ENCODE results near the gene CCNG1. TPM values are rescaled to one million over a fixed set of nuclear protein-coding genes. Genes with fewer than 3 reads are reported as not detected.
"Not testable (repeated sequence)": the region's sequence is repeated elsewhere in the genome, so short reads cannot be mapped to it uniquely, and the experiment has no call there.

The CCNG1 gene
- total RNA-seq, 1 experiment from 2014 or later, result 70.0 TPM

GRCh38 chr5:163409384-163409783 is 28.0 kb upstream of the CCNG1 start:
- Histone ChIP-seq H3K79me2 (ENCODE audit: low read length) (no peaks in the 10 kb centered on the region), H3K9me3 (ENCODE audit: low read length) (no peaks in the 10 kb centered on the region), H2AFZ (ENCODE audit: low read length) (peak overlapping the region; percentile 47), H3K4me3 (ENCODE audit: low read length) (no peak overlapping the region), H3K4me1 (ENCODE audit: insufficient read depth, low read length) (peaks cover 14% of the 10 kb centered on the region), H3K27me3 (ENCODE audit: low read length) (no peaks in the 10 kb centered on the region), H3K27ac (ENCODE audit: low read length) (no peak overlapping the region), H3F3A (ENCODE audit: low read length, unreplicated experiment) (no peaks in the 10 kb centered on the region), H3K9me2 (replicated peaks; ENCODE audit: low read length) (no peaks in the 10 kb centered on the region), H4K20me1 (ENCODE audit: low read length) (no peaks in the 10 kb centered on the region), H3K36me3 (ENCODE audit: low read depth, low read length) (no peaks in the 10 kb centered on the region), H3K9ac (ENCODE audit: low read length) (no peak overlapping the region), H3K4me2 (ENCODE audit: low read length) (0 out of 2 replicates have a peak overlapping the region, but pooled peaks have one; percentile 29)
- POLR2A ChIA-PET (ENCODE audit: unreplicated experiment), result no interaction called here
- ATAC-seq (no peak), DNase-seq (peak; percentile 40)
- BruUV-seq (replicated peaks), result no TSS peak
- intact Hi-C loops (cut with micrococcal nuclease), result loop anchor here (2.0 to 10.0 kb wide), 4 partner anchors 103 to 1867 kb away; no protein-coding TSS in a partner anchor
- CTCF ChIA-PET, result interaction anchor here (0.9 to 1.4 kb wide), 3 partner anchors 103 to 1200 kb away, joined by 3 to 14 read pairs (median 6); no protein-coding TSS in a partner anchor
- no peak for TF ChIP-seq CTCF (conservative IDR thresholded peaks at IDR 0.05; ENCODE audit: low read depth, low read length)
- TF ChIP-seq EZH2 (IDR thresholded peaks at IDR 0.05; ENCODE audit: low read length, unreplicated experiment), result no peak
- TF ChIP-seq EZH2phosphoT487 (IDR thresholded peaks at IDR 0.05; ENCODE audit: borderline replicate concordance, low read length), result no peak

- H3K79me2 ChIP-seq (ENCODE audit: low read length), result no peaks in the 10 kb centered on the region
- ATAC-seq, result no peak
- H3K36me3 ChIP-seq (ENCODE audit: low read depth, low read length), result no peaks in the 10 kb centered on the region
- TF ChIP-seq EZH2 (IDR thresholded peaks at IDR 0.05; ENCODE audit: low read length, unreplicated experiment), result no peak
- no peak for TF ChIP-seq CTCF (conservative IDR thresholded peaks at IDR 0.05; ENCODE audit: low read depth, low read length)
- no peak for TF ChIP-seq EZH2phosphoT487 (IDR thresholded peaks at IDR 0.05; ENCODE audit: borderline replicate concordance, low read length)
- DNase-seq, result no peak
- no peak overlapping the region for H3K4me3 ChIP-seq (ENCODE audit: low read length)
- intact Hi-C loops (cut with micrococcal nuclease), result no loop called here
- CTCF ChIA-PET, result no interaction called here
- H3K9ac ChIP-seq (ENCODE audit: low read length), result no peak overlapping the region
- no peaks in the 10 kb centered on the region for H3F3A ChIP-seq (ENCODE audit: low read length, unreplicated experiment)
- POLR2A ChIA-PET (ENCODE audit: unreplicated experiment), result no interaction called here
- H3K9me3 ChIP-seq (ENCODE audit: low read length), result no peaks in the 10 kb centered on the region
- 0 out of 2 replicates have a peak, but pooled peaks cover 3% of the 10 kb centered on the region for H3K27me3 ChIP-seq (ENCODE audit: low read length)
- H3K4me1 ChIP-seq (ENCODE audit: insufficient read depth, low read length), result peaks cover 14% of the 10 kb centered on the region
- H3K27ac ChIP-seq (ENCODE audit: low read length), result no peak overlapping the region
- BruUV-seq (replicated peaks), result no TSS peak
- no peaks in the 10 kb centered on the region for H4K20me1 ChIP-seq (ENCODE audit: low read length)
- no peaks in the 10 kb centered on the region for H3K9me2 ChIP-seq (replicated peaks; ENCODE audit: low read length)
- no peak overlapping the region for H2AFZ ChIP-seq (ENCODE audit: low read length)
- H3K4me2 ChIP-seq (ENCODE audit: low read length), result no peak overlapping the region
Observed at GRCh38 chr5:163410505-163410904, 26.9 kb upstream of the CCNG1 start.

- H3K36me3 ChIP-seq (ENCODE audit: low read depth, low read length); H4K20me1 ChIP-seq (ENCODE audit: low read length); POLR2A ChIA-PET (ENCODE audit: unreplicated experiment); H3K4me3 ChIP-seq (ENCODE audit: low read length); H3K9me3 ChIP-seq (ENCODE audit: low read length); H3K27me3 ChIP-seq (ENCODE audit: low read length); H3K4me1 ChIP-seq (ENCODE audit: insufficient read depth, low read length); H3K27ac ChIP-seq (ENCODE audit: low read length); BruUV-seq (replicated peaks); H2AFZ ChIP-seq (ENCODE audit: low read length); H3K4me2 ChIP-seq (ENCODE audit: low read length); H3K9ac ChIP-seq (ENCODE audit: low read length); intact Hi-C loops (cut with micrococcal nuclease); H3F3A ChIP-seq (ENCODE audit: low read length, unreplicated experiment); CTCF ChIA-PET; H3K9me2 ChIP-seq (replicated peaks; ENCODE audit: low read length); ATAC-seq; H3K79me2 ChIP-seq (ENCODE audit: low read length); DNase-seq: not testable (repeated sequence)
Observed at GRCh38 chr5:163415673-163416072, 21.7 kb upstream of the CCNG1 start.
